ENCODE data around the gene MAP3K20.

DNA sequence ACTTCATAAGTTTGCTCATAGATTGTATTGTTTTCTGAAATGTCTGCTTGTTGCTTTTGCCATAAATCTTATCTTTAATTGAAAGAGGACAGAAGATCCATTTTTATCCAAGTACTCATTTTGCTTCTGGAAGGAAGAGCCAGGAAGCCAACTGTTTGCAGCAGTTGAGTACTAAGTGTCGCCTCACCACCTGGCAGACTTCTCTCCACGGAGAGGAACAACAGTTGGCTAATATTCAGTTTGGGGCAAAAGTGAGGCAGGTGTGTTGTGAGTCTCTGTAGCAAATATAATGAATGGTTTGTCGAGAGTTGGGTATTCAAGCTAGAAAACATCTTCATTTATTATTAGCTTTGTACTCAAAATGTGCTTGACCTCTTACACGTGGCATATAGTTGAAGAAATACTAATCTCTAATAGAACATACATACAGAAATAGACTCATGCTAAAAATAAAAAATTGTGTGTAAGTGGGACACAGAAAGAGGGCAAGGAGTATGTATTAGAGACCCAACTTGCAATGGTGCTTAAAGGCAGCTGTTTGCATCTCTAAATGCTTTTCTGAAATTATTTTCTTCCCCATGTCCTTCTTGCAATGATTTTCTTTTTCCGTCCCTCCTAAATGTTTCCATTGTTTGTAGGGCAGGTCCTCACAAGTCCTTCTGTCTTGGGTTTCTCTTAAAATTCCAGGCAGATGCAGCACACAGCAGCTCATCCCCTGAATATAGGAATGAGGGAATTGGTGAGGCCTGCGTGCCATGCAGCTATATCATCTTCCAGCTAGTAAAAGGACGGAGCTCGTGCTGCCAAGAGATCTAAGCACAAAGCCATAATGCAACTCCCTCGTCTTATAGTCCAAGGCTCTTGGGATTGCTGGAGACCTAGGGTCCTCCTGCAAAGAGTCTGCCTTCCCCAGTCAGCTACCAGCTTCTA lies 44.8 kb upstream of the MAP3K20 start:
- TF ChIP-seq EZH2 (IDR thresholded peaks at IDR 0.05) (no peak), EZH2phosphoT487 (IDR thresholded peaks at IDR 0.05) (no peak)
- TF ChIP-seq, protein P1, sequence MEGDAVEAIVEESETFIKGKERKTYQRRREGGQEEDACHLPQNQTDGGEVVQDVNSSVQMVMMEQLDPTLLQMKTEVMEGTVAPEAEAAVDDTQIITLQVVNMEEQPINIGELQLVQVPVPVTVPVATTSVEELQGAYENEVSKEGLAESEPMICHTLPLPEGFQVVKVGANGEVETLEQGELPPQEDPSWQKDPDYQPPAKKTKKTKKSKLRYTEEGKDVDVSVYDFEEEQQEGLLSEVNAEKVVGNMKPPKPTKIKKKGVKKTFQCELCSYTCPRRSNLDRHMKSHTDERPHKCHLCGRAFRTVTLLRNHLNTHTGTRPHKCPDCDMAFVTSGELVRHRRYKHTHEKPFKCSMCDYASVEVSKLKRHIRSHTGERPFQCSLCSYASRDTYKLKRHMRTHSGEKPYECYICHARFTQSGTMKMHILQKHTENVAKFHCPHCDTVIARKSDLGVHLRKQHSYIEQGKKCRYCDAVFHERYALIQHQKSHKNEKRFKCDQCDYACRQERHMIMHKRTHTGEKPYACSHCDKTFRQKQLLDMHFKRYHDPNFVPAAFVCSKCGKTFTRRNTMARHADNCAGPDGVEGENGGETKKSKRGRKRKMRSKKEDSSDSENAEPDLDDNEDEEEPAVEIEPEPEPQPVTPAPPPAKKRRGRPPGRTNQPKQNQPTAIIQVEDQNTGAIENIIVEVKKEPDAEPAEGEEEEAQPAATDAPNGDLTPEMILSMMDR (IDR thresholded peaks at IDR 0.05) = no peak

Measured in neural progenitor cell (in vitro differentiated cells).